Motor neuron (in vitro differentiated cells): Measurements from ENCODE around the gene VPS8. TPM values are rescaled to one million over a fixed set of nuclear protein-coding genes. Genes with fewer than 3 reads are reported as not detected.
"Not testable (repeated sequence)": the region's sequence is repeated elsewhere in the genome, so short reads cannot be mapped to it uniquely, and the experiment has no call there.

Source experiments
- ATAC-seq, 8 experiments: fragments of 200-7000 bp; cut with Tn5 transposase; replicated peaks in 6 of 8; 2 replicates each; pipeline ENCODE4 v1.8.0; 2021; ENCODE audit warnings: mild to moderate bottlenecking in 8 of 8, moderate library complexity in 8 of 8
- H3K27ac ChIP-seq, 2 donors: fragments of 250-450 bp; sonication (Bioruptor Pico); 2 replicates each; pipeline ENCODE4 v1.9.0; 2021; ENCODE audit warnings: antibody characterized with exemption in 2 of 2, mild to moderate bottlenecking in 2 of 2, moderate library complexity in 1 of 2
- H3K4me1 ChIP-seq, 2 donors: fragments of 250-450 bp; sonication (Bioruptor Pico); replicated peaks in 1 of 2; 2 replicates each; pipeline ENCODE4 v1.6.1; 2021; ENCODE audit warnings: antibody characterized with exemption in 2 of 2, mild to moderate bottlenecking in 2 of 2, moderate library complexity in 1 of 2
- H3K4me3 ChIP-seq, 5 donors: fragments of 250-450 bp; sonication (Bioruptor Pico); 2 replicates each; pipeline ENCODE4 v1.9.0; 2021; ENCODE audit warnings: antibody characterized with exemption in 5 of 5, mild to moderate bottlenecking in 5 of 5, moderate library complexity in 4 of 5
- WGBS, 10 experiments: fragments of 450-650 bp; shearing (Covaris generic); methylation state at CpG; one replicate each; pipeline ENCODE4 v1.0.0; 2022; 5-methylcytosine and 5-hydroxymethylcytosine counted together
- in situ Hi-C, 9 experiments: fragments of 400-800 bp; cut with MboI; loops; one replicate each; pipeline ENCODE4 v1.15.0; 2021; ENCODE audit warnings: low sequenced_read_pairs in 9 of 9, low pct_unique_long_range_greater_than_20kb in 2 of 9; ENCODE audit not compliant: unreplicated experiment in 9 of 9
- total RNA-seq, 8 experiments: library from RNA; unstranded; fragments of 300-600 nt; gene quantifications; 2 replicates each; pipeline versions ENCODE4 v1.2.3 to v1.2.4, GENCODE V29; 2022

The VPS8 gene
- total RNA-seq, 8 experiments from 2014 or later = 32.0 to 86.0 (median 56.7) TPM

DNA sequence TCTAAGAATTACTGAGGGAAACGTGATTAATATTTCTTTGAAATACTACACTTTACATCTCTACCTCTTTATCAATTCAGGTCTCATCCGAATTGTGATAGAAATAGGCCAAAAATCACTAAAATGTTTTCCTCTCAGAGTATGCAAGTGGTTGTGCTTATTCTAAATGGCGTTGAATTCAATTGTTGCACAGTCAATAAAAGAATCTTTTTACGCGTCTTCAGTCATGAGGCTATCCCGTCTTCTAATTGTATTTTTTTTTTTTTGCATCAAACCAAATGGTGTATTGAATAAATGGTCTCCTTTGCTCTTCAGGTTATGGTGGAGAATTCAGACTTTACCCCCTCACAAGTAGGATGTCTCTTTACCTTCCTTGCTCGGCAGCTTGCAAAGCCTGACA is 112.6 kb downstream of the VPS8 start:
- in situ Hi-C loops = no loop called here
- 90 to 100% (median 96%) methylated on average over 4 to 7 of the region's 7 CpGs; no CpG with 5 or more reads in 1 of the 10 experiments for WGBS, 10 experiments
- no peak for ATAC-seq
- no peak overlapping the region for H3K4me3 ChIP-seq
- no peak overlapping the region for H3K27ac ChIP-seq
- no peaks in the 10 kb centered on the region for H3K4me1 ChIP-seq

DNA sequence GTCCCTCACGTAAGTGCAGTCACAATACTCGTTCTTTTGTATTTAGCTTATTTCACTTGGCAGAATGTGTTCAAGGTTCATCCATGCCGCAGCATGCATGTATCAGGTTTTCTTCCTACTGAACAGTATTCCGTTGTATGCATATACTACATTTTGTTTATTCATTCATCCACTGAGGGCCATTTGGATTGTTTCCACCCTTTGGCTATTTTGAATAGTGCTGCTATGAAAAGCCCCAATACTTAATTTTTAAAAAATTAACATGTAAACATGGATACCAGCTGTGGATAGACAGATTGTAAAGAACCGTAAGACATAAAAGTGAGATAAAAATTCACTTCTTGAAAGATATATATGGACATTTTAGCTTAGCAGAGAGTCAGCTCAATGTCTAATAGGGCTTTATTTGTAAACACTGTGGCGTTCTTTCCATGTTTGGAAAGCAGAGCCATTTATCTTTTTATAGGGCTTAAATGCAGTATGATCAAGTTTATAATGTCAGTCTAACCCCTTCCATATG is 115.9 kb downstream of the VPS8 start:
- no peaks in the 10 kb centered on the region for H3K4me1 ChIP-seq
- WGBS, 10 experiments = 45 to 100% (median 90%) methylated on average over 1 to 6 of the region's 6 CpGs
- in situ Hi-C loops = no loop called here
- ATAC-seq = peak in 1 of 8 experiments; percentile 69
- H3K27ac ChIP-seq = no peak overlapping the region
- H3K4me3 ChIP-seq = no peak overlapping the region

DNA sequence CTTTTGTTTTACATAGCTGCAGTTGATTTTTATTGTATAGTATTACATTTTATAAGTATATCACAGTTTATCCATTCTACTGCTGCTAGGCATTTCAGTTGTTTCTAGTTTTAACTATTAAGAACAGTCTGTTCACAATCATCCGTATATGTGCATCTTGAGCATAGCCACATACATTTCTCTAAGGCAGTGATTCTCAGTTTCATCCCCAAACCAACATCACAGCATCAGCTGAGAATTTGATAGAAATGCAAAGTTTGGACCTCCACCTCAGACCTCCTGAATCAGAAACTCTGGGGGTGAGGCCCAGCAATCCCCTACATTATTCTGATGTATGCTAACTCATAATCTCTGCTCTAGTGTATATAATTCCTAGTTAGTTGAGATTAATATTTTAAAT is 120.8 kb downstream of the VPS8 start:
- in situ Hi-C loops = no loop called here
- no peak overlapping the region for H3K4me3 ChIP-seq
- WGBS, 10 experiments = 60 to 100% (median 82%) methylated on average over 1 of the region's 1 CpG; no CpG with 5 or more reads in 2 of the 10 experiments
- ATAC-seq = no peak
- H3K4me1 ChIP-seq = no peaks in the 10 kb centered on the region
- H3K27ac ChIP-seq = no peak overlapping the region

DNA sequence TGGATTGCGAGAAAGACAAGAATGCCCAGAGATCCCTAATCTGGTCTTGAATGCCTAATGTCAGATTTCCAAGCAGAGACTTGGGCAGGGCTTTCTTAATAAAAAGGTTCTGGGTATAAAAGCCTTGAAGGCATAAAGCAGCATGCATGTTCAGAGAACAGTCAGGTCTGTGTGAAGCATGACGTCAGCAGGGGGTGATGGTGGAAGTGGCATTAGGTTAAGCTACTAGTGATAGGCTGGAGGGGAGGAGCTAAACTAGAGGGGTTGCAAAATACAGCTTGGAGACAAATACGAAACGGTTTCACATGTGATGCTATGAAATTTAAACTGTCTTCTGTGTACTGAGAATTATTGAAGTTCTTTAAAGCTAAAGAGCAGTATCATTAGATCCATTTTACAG is 125.6 kb downstream of the VPS8 start:
- 59 to 100% (median 86%) methylated on average over 2 to 4 of the region's 4 CpGs; no CpG with 5 or more reads in 1 of the 10 experiments for whole genome bisulfite sequencing, 10 experiments
- Histone ChIP-seq H3K4me1 (no peaks in the 10 kb centered on the region), H3K27ac (no peak overlapping the region), H3K4me3 (no peak overlapping the region)
- ATAC-seq = peak in 2 of 8 experiments; percentile 20 to 44
- in situ Hi-C loops = no loop called here

DNA sequence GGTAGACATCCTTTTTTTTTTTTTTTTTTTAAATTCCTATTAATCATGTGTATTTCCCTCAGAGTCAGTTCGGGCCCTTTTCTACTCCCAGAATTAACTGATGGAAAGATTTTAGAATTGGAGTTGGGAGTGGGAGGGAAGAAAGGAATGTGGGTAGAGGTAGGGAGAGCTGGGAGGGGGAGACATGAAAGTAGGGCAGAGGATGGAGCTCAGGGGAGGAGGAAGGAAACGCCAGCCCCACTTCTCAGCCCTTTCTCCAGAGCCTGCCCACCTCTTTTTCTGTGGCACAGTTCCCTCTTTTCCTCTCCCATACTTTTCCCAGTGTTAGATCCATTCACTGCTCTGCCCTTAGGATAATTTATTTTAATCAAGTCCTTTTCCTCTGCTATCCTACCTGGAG is 129.4 kb downstream of the VPS8 start:
- 40 to 100% (median 75%) methylated on average over 1 to 2 of the region's 2 CpGs; no CpG with 5 or more reads in 3 of the 10 experiments for WGBS, 10 experiments
- Histone ChIP-seq H3K27ac (no peak overlapping the region), H3K4me3 (no peak overlapping the region), H3K4me1 (no peaks in the 10 kb centered on the region)
- ATAC-seq = no peak
- in situ Hi-C loops = no loop called here

DNA sequence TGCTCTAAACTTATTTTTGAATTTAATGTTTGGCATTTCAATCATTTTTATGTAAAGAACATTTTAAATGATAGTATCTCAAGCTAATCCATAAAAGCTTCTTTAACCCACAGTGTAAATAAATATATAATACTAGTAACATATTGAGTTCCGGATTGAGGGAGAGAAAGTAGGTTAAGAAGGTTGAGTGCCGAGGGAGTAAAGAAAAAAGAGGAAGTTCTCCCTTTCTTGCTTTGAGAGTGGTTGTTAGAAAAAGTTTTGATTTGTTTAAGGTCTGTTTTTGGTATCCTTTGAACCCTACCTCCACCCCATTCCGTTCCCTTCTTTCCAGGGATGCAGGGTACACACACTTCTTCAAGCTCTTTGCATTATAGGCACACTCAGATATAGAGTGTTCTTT is 130.8 kb downstream of the VPS8 start:
- Histone ChIP-seq H3K4me3 (no peak overlapping the region), H3K27ac (no peak overlapping the region), H3K4me1 (no peaks in the 10 kb centered on the region)
- ATAC-seq = no peak
- WGBS, 10 experiments = 86 to 100% (median 100%) methylated on average over 1 to 3 of the region's 3 CpGs; no CpG with 5 or more reads in 2 of the 10 experiments
- in situ Hi-C loops = no loop called here

DNA sequence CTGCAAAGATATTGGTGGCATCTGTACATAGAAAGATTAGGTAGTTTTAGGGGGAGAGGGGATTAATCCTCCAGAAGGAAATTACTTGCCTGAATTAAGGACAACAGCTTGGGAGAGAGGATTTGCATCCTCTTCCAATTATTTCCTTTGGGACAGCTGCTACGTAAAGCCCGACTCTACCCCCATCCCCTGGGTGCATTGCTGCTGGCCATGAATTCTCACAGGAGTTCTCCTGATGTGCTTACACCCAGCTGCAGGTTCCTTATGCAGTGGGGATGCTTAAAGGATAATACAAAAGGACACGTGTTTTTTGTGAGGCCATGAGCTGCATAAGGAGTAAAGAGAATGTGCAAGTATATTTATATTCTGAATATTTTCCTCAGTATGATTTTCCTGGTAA is 132.3 kb downstream of the VPS8 start:
- H3K4me1 ChIP-seq = no peaks in the 10 kb centered on the region
- WGBS, 10 experiments = 0 to 100% (median 36%) methylated on average over 1 to 3 of the region's 3 CpGs; no CpG with 5 or more reads in 4 of the 10 experiments
- in situ Hi-C loops = no loop called here
- peak in 1 of 8 experiments; percentile 98 for ATAC-seq
- H3K27ac ChIP-seq = no peak overlapping the region
- no peak overlapping the region for H3K4me3 ChIP-seq

DNA sequence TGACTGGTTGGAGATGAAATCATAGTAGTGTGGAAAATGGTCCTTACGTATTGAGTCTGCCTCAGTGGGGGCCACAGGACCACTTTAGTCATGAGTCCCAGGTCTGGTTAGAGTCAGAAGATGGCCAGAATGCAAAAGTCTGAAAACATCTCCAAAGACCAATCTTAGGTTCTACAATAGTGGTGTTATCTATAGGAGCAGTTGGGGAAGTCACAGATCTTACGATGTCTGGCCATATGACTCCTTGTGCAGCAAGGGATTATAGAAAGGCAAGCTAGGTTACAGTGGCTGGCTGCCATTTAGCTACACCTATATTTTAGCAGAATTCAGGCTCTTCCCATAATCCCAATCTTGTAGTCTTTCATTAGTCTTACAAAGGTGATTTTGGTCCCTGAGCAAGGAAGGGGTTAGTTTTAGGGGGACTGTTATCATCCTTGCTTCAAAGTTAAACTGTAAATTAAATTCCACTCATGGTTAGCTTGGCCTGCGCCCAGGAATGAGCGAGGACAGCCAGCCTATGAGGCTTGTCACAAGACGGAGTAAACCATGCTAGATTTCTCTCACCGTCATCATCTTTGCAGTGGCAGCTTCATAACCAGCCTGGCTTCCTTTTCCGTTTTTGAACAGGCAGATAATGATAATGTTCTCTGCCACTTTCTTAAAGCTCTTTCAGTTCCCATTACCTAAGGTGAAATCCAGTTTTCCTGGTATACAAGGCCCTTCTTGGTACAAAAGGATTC is 134.1 kb downstream of the VPS8 start:
- WGBS, 10 experiments = 87 to 100% (median 94%) methylated on average over 1 to 6 of the region's 7 CpGs; no CpG with 5 or more reads in 1 of the 10 experiments
- H3K4me1 ChIP-seq = no peaks in the 10 kb centered on the region
- no peak overlapping the region for H3K4me3 ChIP-seq
- no peak for ATAC-seq
- in situ Hi-C loops = no loop called here
- H3K27ac ChIP-seq = no peak overlapping the region

DNA sequence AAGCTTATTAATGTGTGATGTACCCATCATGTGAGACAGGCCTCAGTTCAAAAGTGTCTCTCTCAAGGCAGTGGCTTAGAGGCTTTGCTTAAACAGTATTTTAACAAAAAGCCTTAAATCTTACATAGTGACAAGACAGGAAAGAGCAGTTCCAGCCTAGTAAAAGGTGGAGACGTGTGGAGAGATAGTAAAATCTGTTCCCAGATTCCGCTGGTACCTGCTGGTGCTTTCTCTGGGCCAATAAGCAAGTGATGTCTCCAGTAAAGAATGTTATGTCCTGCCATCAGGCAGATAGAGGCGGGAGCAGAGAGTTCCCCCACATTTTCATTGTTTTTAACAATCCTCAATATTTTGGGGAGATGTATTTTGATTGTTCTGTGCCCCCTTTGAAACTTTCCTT is 135.0 kb downstream of the VPS8 start:
- 60 to 100% (median 89%) methylated on average over 1 to 3 of the region's 3 CpGs; no CpG with 5 or more reads in 2 of the 10 experiments for WGBS, 10 experiments
- Histone ChIP-seq H3K4me3 (no peak overlapping the region), H3K4me1 (no peaks in the 10 kb centered on the region), H3K27ac (no peak overlapping the region)
- in situ Hi-C loops = no loop called here
- ATAC-seq = no peak

DNA sequence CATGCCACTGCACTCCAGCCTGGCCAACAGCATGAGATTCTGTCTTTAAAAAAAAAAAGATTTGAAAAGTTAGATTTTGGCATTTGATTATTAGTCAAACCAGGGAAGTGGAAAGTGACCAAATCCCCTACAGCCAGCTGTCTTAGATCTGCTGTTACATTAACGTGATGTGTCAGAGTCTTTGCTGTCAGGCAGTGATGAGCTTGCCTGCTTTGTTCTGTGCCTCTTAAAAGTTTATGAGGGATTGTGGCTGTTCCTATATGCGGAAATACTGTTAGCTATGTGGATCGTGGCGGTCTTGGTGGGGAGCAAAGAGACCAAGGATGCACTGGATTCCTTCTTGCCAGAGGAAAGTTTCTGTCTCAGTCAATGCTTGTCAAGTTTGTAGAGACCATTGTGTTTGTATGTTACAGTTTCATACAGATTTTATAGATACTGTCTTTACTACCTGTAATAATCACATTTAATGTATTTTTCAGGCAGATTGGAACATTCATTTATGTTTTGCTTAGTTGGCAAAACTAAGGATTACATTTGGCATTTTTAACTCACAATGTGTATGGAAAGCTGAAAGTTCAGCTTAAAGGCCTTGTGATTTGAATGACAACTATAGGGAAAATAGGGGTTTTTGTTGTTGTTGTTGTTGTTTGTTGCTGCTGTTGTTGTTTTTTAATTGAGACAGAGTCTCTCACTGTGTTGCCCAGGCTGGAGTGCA is 137.4 kb downstream of the VPS8 start:
- in situ Hi-C loops = no loop called here
- no peak for ATAC-seq
- Histone ChIP-seq H3K27ac (no peak overlapping the region), H3K4me1 (no peaks in the 10 kb centered on the region), H3K4me3 (no peak overlapping the region)
- WGBS, 10 experiments = 80 to 100% (median 94%) methylated on average over 1 to 4 of the region's 4 CpGs; no CpG with 5 or more reads in 2 of the 10 experiments

DNA sequence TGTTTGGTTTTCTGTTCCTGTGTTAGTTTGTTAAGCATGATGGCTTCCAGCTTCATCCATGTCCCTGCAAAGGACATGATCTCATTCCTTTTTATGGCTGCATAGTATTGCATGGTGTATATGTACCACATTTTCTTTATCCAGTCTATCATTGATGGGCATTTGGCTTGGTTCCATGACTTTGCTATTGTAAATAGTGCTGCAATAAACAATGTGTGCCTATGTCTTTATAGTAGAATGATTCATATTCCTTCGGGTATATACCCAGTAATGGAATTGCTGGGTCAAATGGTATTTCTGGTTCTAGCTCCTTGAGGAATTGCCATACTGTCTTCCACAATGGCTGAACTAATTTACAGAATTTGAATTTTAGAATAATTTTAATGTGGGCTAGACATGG is 138.8 kb downstream of the VPS8 start:
- ATAC-seq, in situ Hi-C loops, H3K4me3 ChIP-seq, H3K27ac ChIP-seq, H3K4me1 ChIP-seq: not testable (repeated sequence)
- 20 to 100% (median 95%) methylated on average over 1 of the region's 1 CpG; no CpG with 5 or more reads in 4 of the 10 experiments for WGBS, 10 experiments

DNA sequence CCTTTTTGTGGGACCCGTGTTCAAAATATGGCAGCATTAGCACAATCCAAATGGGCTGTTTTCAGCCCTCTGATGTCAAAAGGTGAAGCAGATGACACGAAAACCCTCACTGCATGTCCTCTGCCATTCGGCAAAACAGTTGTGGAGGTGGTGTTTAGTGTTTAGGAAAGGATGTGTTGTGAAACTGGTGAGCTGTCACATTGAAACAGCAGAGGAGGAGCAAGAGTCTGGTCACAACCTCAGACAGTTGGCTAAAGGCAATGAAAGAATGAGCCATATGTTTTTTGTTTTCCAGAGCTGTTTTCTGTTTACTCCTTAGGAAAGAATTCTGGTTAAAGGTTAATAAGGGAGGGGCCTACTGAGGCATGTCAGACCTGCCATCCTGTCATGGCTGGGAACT is 140.7 kb downstream of the VPS8 start:
- WGBS, 10 experiments = 0 to 100% (median 89%) methylated on average over 1 to 3 of the region's 3 CpGs; no CpG with 5 or more reads in 2 of the 10 experiments
- H3K27ac ChIP-seq = no peak overlapping the region
- no peak for ATAC-seq

DNA sequence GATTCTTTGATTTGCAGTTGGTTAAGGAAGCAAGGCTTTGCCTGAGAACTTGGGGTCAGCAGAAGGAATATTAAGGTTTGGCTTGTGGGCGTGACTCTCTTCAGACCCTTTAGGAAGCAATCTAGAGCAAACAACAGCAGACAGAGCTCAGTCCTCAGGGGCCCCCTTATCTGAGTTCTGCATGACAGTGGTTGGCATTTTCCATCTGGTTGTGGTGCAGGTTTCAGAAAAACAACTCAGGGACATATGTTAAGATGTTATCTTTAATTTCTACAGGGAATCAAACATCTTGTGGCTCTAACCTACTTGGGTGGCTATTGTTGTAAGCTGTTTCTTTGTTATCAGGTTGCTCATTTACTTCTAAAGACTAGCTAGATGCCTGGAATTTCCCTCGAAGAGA is 141.4 kb downstream of the VPS8 start:
- Histone ChIP-seq H3K27ac (no peak overlapping the region), H3K4me1 (no peaks in the 10 kb centered on the region), H3K4me3 (no peak overlapping the region)
- in situ Hi-C loops = no loop called here
- ATAC-seq = no peak
- 52 to 100% (median 67%) methylated on average over 1 to 2 of the region's 2 CpGs; no CpG with 5 or more reads in 5 of the 10 experiments for WGBS, 10 experiments

More for the DNA sequence above, 140.7 kb downstream of the VPS8 start:
- in situ Hi-C loops = no loop called here
- Histone ChIP-seq H3K4me1 (no peaks in the 10 kb centered on the region), H3K4me3 (no peak overlapping the region)
